Measurements from ENCODE around the gene SURF6. TPM values are rescaled to one million over a fixed set of nuclear protein-coding genes. Genes with fewer than 3 reads are reported as not detected.
"Not testable (repeated sequence)": the region's sequence is repeated elsewhere in the genome, so short reads cannot be mapped to it uniquely, and the experiment has no call there.

SURF6 gene
- total and polyA plus RNA-seq, 7 experiments from 2014 or later: 9.8 to 33.5 (median 19.3) TPM

DNA sequence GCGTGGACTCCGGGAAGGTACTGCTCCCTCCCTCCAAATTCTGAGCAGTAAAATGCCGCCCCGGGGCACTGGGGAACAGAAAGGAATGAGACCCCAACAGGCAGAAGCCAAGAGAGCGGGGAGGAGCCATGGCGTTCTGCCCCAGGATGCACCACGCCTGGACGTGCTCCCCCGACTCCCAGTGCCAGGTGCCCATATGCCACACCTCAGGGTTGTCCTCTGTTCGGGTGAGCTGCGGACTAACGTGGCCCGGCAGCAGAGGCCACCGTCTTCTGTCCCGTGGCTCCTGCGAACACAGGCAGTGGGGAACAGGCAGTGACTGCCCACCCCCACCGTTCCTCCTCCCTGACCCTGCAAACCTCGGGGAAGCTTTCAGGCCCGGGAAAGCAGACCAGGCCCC is 4.8 kb downstream of the SURF6 start:
- peaks cover 8 to 50% (median 34%) of the 10 kb centered on the region in 7 donors for H3K4me1 Mint-ChIP-seq
- ATAC-seq: no peak
- H3K36me3 Mint-ChIP-seq: peaks cover 3 to 22% (median 7%) of the 10 kb centered on the region in 5 donors
- no peak overlapping the region for H3K27ac Mint-ChIP-seq
- Histone ChIP-seq H3K36me3 (ENCODE audit: control insufficient read depth in 2 of 3, insufficient read depth in 3 of 3, low read length in 3 of 3) (peaks cover 9 to 49% (median 10%) of the 10 kb centered on the region in 3 experiments), H3K27me3 (ENCODE audit: control insufficient read depth in 2 of 2, insufficient read depth in 2 of 2, low read length in 2 of 2) (no peaks in the 10 kb centered on the region), H3K27ac (ENCODE audit: low read depth, low read length) (no peak overlapping the region), H3K4me1 (ENCODE audit: control insufficient read depth in 2 of 2, insufficient read depth in 2 of 2, low read length in 2 of 2) (peaks cover 14 to 17% of the 10 kb centered on the region in 2 donors), H3K9me3 (ENCODE audit: control insufficient read depth in 2 of 3, low read length in 3 of 3) (no peaks in the 10 kb centered on the region), H3K4me3 (ENCODE audit: low read length) (no peak overlapping the region)
- no peak for DNase-seq
- H3K4me3 Mint-ChIP-seq: no peak overlapping the region
- intact Hi-C loops (cut with micrococcal nuclease): no loop called here
- CTCF ChIA-PET: interaction anchor here (1.3 kb wide), 1 partner anchor 40 kb away, joined by 4 read pairs; no protein-coding TSS in a partner anchor
- POLR2A ChIA-PET: interaction anchor here (0.8 kb wide), 1 partner anchor 141 kb away, joined by 3 read pairs; no protein-coding TSS in a partner anchor
- H3K9me3 Mint-ChIP-seq: no peaks in the 10 kb centered on the region
- H3K27me3 Mint-ChIP-seq: no peaks in the 10 kb centered on the region

DNA sequence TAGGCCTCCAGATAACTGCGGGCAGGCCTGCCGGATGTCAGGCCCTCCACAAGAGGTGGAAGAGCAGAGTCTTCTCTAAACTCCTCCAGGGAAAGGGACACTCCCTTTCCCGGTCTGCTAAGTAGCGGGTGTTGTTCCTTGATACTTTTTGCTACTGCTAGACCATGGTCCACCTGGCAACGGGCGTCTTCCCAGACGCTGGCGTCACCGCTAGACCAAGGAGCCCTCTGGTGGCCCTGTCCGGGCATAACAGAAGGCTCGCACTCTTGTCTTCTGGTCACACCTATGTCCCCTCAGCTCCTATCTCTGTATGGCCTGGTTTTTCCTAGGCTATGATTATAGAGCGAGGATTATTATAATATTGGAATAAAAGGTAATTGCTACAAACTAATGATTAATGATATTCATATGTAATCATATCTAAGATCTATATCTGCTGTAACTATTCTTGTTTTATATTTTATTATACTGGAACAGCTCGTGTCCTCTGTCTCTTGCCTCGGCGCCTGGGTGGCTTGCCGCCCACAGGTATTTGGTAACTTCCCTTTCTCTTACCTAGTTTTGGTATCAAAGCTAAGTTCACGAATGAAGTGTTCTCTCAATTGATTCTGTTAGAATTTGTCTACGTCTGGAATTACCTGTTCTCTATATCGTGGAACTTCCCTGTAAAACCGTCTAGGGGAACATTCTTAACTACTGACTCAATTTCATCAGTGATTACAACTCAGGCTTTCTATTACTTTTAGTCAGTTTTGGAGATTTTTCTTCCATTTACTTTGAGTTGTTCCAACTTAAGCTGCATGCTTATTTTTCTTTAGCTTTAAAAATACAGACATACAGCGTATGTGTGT is 6.5 kb downstream of the SURF6 start:
- ChIA-PET POLR2A (interaction anchor here (0.9 to 1.1 kb wide), 2 partner anchors 11 to 18 kb away, joined by 3 read pairs; partner anchors contain the start of genes MED22 and RPL7A), CTCF (interaction anchor here (0.8 to 1.3 kb wide), 3 partner anchors 32 to 42 kb away, joined by 3 to 4 read pairs (median 4); no protein-coding TSS in a partner anchor)
- peaks cover 6 to 36% (median 22%) of the 10 kb centered on the region in 7 donors for H3K4me1 Mint-ChIP-seq
- intact Hi-C loops (cut with micrococcal nuclease): loop anchor here (2.0 to 5.0 kb wide), 2 partner anchors 142 to 143 kb away; no protein-coding TSS in a partner anchor
- H3K9me3 ChIP-seq (ENCODE audit: control insufficient read depth in 2 of 3, low read length in 3 of 3); H3K27me3 Mint-ChIP-seq; H3K4me1 ChIP-seq (ENCODE audit: control insufficient read depth in 2 of 2, insufficient read depth in 2 of 2, low read length in 2 of 2); H3K4me3 Mint-ChIP-seq; ATAC-seq; H3K27me3 ChIP-seq (ENCODE audit: control insufficient read depth in 2 of 2, insufficient read depth in 2 of 2, low read length in 2 of 2); DNase-seq; H3K4me3 ChIP-seq (ENCODE audit: low read length); H3K9me3 Mint-ChIP-seq; H3K27ac ChIP-seq (ENCODE audit: low read depth, low read length): not testable (repeated sequence)
- peaks cover 9 to 48% (median 10%) of the 10 kb centered on the region in 3 experiments for H3K36me3 ChIP-seq (ENCODE audit: control insufficient read depth in 2 of 3, insufficient read depth in 3 of 3, low read length in 3 of 3)
- peaks cover 3 to 22% (median 4%) of the 10 kb centered on the region in 5 donors for H3K36me3 Mint-ChIP-seq
- peak overlapping the region in 2 of 9 donors; percentile 32 for H3K27ac Mint-ChIP-seq

DNA sequence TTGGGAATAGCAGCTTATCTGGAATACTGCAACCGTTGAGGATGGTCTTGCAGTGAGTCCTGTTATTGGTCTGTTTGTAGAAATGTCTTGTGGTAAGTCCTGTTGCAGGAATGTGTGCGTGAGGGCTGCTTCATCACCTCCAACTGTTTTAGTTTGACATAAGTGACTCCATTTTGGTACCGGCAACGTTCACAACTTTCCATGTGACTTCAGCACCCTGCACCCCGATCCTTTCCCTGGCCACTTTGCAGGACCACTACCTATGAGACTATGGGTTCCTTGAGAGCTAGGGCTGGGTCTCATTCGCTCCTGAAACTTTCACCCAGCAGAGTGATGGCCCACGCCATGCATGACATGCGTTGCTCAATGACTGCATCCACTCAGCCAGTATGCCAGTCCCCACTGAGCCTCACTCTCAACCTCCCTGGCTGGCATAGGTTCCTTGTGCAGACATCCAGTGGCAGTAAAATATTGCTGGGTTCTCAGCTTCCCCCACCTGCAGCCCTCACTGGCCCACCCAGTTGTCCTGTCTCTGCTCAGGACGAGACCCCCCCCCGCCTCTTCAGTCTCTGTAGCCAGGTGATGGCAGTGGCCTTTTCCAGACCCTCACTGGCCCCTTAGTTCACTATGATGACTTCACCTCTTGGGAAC is 8.0 kb downstream of the SURF6 start:
- H3K4me1 ChIP-seq (ENCODE audit: control insufficient read depth in 2 of 2, insufficient read depth in 2 of 2, low read length in 2 of 2): no peaks in the 10 kb centered on the region
- no peak overlapping the region for H3K4me3 ChIP-seq (ENCODE audit: low read length)
- DNase-seq (no peak), ATAC-seq (no peak)
- no peaks in the 10 kb centered on the region for H3K9me3 Mint-ChIP-seq
- no peak overlapping the region for H3K27ac ChIP-seq (ENCODE audit: low read depth, low read length)
- H3K27me3 Mint-ChIP-seq: no peaks in the 10 kb centered on the region
- intact Hi-C loops (cut with micrococcal nuclease): loop anchor here (2.0 to 5.0 kb wide), 2 partner anchors 141 kb away; no protein-coding TSS in a partner anchor
- no peak overlapping the region for H3K4me3 Mint-ChIP-seq
- peaks cover 0 to 32% (median 6%) of the 10 kb centered on the region in 3 experiments for H3K36me3 ChIP-seq (ENCODE audit: control insufficient read depth in 2 of 3, insufficient read depth in 3 of 3, low read length in 3 of 3)
- H3K27ac Mint-ChIP-seq: peak overlapping the region in 6 of 9 donors; percentile 1 to 59 (median 23)
- ChIA-PET CTCF (no interaction called here), POLR2A (no interaction called here)
- peaks cover 2 to 24% (median 18%) of the 10 kb centered on the region in 7 donors for H3K4me1 Mint-ChIP-seq
- no peaks in the 10 kb centered on the region for H3K27me3 ChIP-seq (ENCODE audit: control insufficient read depth in 2 of 2, insufficient read depth in 2 of 2, low read length in 2 of 2)
- H3K9me3 ChIP-seq (ENCODE audit: control insufficient read depth in 2 of 3, low read length in 3 of 3): no peaks in the 10 kb centered on the region
- H3K36me3 Mint-ChIP-seq: peaks cover 3 to 16% (median 4%) of the 10 kb centered on the region in 5 donors

DNA sequence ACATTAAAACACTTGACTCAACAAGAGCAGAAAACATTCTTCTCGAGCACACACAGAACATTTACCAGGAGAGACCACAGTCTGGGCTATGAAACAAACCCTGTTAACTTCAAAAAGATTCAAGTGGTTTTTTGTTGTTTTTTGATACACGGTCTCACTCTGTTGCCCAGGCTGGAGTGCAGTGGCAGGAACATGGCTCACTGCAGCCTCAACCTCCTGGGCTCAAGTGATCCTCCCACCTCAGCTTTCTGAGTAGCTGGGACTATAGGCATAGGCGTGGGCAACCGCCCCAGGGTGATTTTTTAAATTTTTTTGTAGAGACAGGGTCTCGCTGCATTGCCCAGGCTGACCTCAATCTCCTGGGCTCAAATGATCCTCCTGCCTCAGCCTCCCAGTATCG is 9.0 kb downstream of the SURF6 start:
- H3K9me3 ChIP-seq (ENCODE audit: control insufficient read depth in 2 of 3, low read length in 3 of 3); ATAC-seq; H3K27me3 ChIP-seq (ENCODE audit: control insufficient read depth in 2 of 2, insufficient read depth in 2 of 2, low read length in 2 of 2); H3K4me1 ChIP-seq (ENCODE audit: control insufficient read depth in 2 of 2, insufficient read depth in 2 of 2, low read length in 2 of 2); H3K27me3 Mint-ChIP-seq; H3K9me3 Mint-ChIP-seq; H3K36me3 Mint-ChIP-seq; DNase-seq; H3K27ac ChIP-seq (ENCODE audit: low read depth, low read length); CTCF ChIA-PET; H3K4me3 ChIP-seq (ENCODE audit: low read length); POLR2A ChIA-PET; H3K4me3 Mint-ChIP-seq: not testable (repeated sequence)
- Mint-ChIP-seq H3K27ac (peak overlapping the region in 1 of 9 donors; percentile 6), H3K4me1 (peaks cover 2 to 23% (median 14%) of the 10 kb centered on the region in 7 donors)
- intact Hi-C loops (cut with micrococcal nuclease): loop anchor here in 1 of 2 donors (5.0 kb wide), 1 partner anchor 140 kb away; no protein-coding TSS in a partner anchor
- peaks cover 0 to 22% (median 1%) of the 10 kb centered on the region in 3 experiments for H3K36me3 ChIP-seq (ENCODE audit: control insufficient read depth in 2 of 3, insufficient read depth in 3 of 3, low read length in 3 of 3)

DNA sequence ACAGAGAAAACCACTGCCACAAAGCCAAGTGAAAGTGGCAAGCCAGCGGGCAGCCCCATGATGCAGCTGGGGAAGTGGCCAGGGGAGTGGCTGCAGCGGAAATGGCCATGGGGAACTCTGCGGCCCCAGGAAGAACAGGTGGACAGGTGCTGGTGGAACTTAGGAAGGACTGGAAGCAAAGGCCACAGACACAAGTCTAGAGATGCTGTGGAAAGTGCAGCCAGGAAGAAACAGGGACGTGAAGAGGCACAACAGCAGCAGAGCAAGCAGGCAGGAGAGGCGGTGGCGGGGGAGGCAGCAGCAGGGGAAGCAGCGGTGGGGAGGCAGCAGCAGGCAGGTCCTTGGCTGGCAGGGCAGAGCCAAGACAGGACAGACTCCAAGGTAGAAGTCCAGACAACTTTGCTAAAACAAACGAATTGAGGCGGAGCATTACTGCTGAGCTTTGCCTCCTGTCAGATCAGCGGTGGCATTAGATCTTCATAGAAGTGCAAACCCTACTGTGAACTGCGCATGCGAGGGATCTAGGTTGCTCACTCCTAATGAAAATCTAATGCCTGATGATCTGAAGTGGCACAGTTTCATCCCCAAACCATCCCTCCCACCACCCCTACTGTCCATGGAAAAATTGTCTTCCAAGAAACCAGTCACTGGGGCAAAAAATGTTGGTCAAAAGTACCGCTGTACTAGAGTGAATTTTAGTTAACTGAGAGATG is 11.8 kb downstream of the SURF6 start:
- Mint-ChIP-seq H3K4me3 (no peak overlapping the region), H3K27me3 (no peaks in the 10 kb centered on the region), H3K9me3 (no peaks in the 10 kb centered on the region), H3K27ac (peak overlapping the region in 2 of 9 donors; percentile 18 to 28), H3K36me3 (peaks cover 0 to 4% (median 0%) of the 10 kb centered on the region in 5 donors), H3K4me1 (peaks cover 0 to 19% (median 5%) of the 10 kb centered on the region in 7 donors)
- Histone ChIP-seq H3K4me3 (ENCODE audit: low read length) (no peak overlapping the region), H3K4me1 (ENCODE audit: control insufficient read depth in 2 of 2, insufficient read depth in 2 of 2, low read length in 2 of 2) (no peaks in the 10 kb centered on the region), H3K27ac (ENCODE audit: low read depth, low read length) (no peak overlapping the region), H3K27me3 (ENCODE audit: control insufficient read depth in 2 of 2, insufficient read depth in 2 of 2, low read length in 2 of 2) (no peaks in the 10 kb centered on the region), H3K9me3 (ENCODE audit: control insufficient read depth in 2 of 3, low read length in 3 of 3) (no peaks in the 10 kb centered on the region), H3K36me3 (ENCODE audit: control insufficient read depth in 2 of 3, insufficient read depth in 3 of 3, low read length in 3 of 3) (peaks cover 0 to under 1% (median 0%) of the 10 kb centered on the region in 3 experiments)
- CTCF ChIA-PET: no interaction called here
- ATAC-seq: no peak
- POLR2A ChIA-PET: no interaction called here
- DNase-seq: no peak
- intact Hi-C loops (cut with micrococcal nuclease): no loop called here

DNA sequence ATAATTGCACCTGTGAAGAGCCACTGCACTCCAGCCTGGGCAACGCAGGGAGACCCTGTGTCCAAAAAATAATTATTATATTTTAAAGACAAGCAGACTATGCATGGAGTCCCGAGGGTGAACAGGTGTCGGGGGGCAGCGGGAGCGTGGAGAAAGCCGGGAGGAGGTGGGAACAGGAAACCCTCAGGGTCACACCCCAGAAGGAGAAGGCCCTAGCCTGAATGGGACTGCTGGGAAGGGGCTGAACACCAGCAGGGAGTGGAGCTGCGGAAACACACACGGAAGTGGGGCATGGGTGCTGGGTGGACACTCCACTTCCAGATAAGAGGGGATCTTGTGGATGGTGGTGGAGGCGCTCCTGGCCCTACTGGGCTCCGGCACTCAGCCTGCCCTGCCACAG is 12.8 kb downstream of the SURF6 start:
- no peak overlapping the region for H3K4me3 Mint-ChIP-seq

More for the DNA sequence above, 12.8 kb downstream of the SURF6 start:
- H3K27ac Mint-ChIP-seq: peak overlapping the region in 1 of 9 donors; percentile 28
- peaks cover 0 to 4% (median 0%) of the 10 kb centered on the region in 5 donors for H3K36me3 Mint-ChIP-seq
- ATAC-seq (no peak), DNase-seq (no peak)
- no peaks in the 10 kb centered on the region for H3K9me3 Mint-ChIP-seq
- intact Hi-C loops (cut with micrococcal nuclease): no loop called here
- Histone ChIP-seq H3K9me3 (ENCODE audit: control insufficient read depth in 2 of 3, low read length in 3 of 3) (no peaks in the 10 kb centered on the region), H3K36me3 (ENCODE audit: control insufficient read depth in 2 of 3, insufficient read depth in 3 of 3, low read length in 3 of 3) (no peaks in the 10 kb centered on the region), H3K4me3 (ENCODE audit: low read length) (no peak overlapping the region), H3K27me3 (ENCODE audit: control insufficient read depth in 2 of 2, insufficient read depth in 2 of 2, low read length in 2 of 2) (no peaks in the 10 kb centered on the region), H3K27ac (ENCODE audit: low read depth, low read length) (no peak overlapping the region), H3K4me1 (ENCODE audit: control insufficient read depth in 2 of 2, insufficient read depth in 2 of 2, low read length in 2 of 2) (no peaks in the 10 kb centered on the region)
- no peaks in the 10 kb centered on the region for H3K27me3 Mint-ChIP-seq
- POLR2A ChIA-PET: no interaction called here
- H3K4me1 Mint-ChIP-seq: peaks cover 0 to 11% (median 0%) of the 10 kb centered on the region in 7 donors
- CTCF ChIA-PET: no interaction called here
